Osteoblast (primary cell): ENCODE data around the gene GAB3. TPM values are rescaled to one million over a fixed set of nuclear protein-coding genes. Genes with fewer than 3 reads are reported as not detected.

Experiments used
- DNase-seq: peaks from one replicate; pipeline ENCODE4 v3.0.0; 2011; ENCODE audit warnings: low spot score, mixed read lengths; ENCODE audit not compliant: insufficient read length; ENCODE audit errors: missing footprints
- H2AFZ ChIP-seq: 2 replicates; pipeline ENCODE4 v1.6.0; 2011; ENCODE audit warnings: mild to moderate bottlenecking, low read length
- H3K27ac ChIP-seq: 2 replicates; pipeline ENCODE4 v1.5.1; 2011; ENCODE audit warnings: mild to moderate bottlenecking, low read depth, low read length, moderate library complexity
- H3K27me3 ChIP-seq: 2 replicates; pipeline ENCODE4 v1.6.0; 2012; ENCODE audit warnings: mild to moderate bottlenecking, control low read depth, inconsistent platforms, low read length, moderate library complexity; ENCODE audit not compliant: insufficient read depth
- H3K36me3 ChIP-seq: 2 replicates; pipeline ENCODE4 v1.5.1; 2011; ENCODE audit warnings: mild to moderate bottlenecking, low read length, control low read depth, moderate library complexity; ENCODE audit not compliant: insufficient read depth
- H3K4me1 ChIP-seq: 2 replicates; pipeline ENCODE4 v1.5.1; 2011; ENCODE audit warnings: mild to moderate bottlenecking, low read length, control low read depth, moderate library complexity; ENCODE audit not compliant: insufficient read depth
- H3K4me2 ChIP-seq: 2 replicates; pipeline ENCODE4 v1.6.0; 2011; ENCODE audit warnings: mild to moderate bottlenecking, low read length; ENCODE audit not compliant: insufficient read depth
- H3K4me3 ChIP-seq: fragments of 200-600 bp; sonication (generic); 3 replicates; pipeline ENCODE4 v1.5.1; 2012; ENCODE audit warnings: mild to moderate bottlenecking, low read length, inconsistent platforms; ENCODE audit not compliant: insufficient read depth
- H3K79me2 ChIP-seq: 2 replicates; pipeline ENCODE4 v1.6.0; 2012; ENCODE audit warnings: mild to moderate bottlenecking, low read length, control low read depth, inconsistent platforms; ENCODE audit not compliant: insufficient read depth
- H3K9me3 ChIP-seq: 2 replicates; pipeline ENCODE4 v1.5.1; 2011; ENCODE audit warnings: low read depth, low read length, control low read depth
- H4K20me1 ChIP-seq: 2 replicates; pipeline ENCODE4 v1.6.0; 2012; ENCODE audit warnings: mild to moderate bottlenecking, low read length, control low read depth; ENCODE audit not compliant: insufficient read depth
- CTCF ChIP-seq: IDR thresholded peaks from 2 replicates; pipeline ENCODE4 v1.5.1; 2011; ENCODE audit warnings: mild to moderate bottlenecking, low read depth, low read length, moderate library complexity; ENCODE audit errors: extremely low read depth
- total RNA-seq: library from RNA; depleted of rRNA; stranded (reverse); fragments of >200 nt; gene quantifications from 2 replicates; pipeline ENCODE4 v1.2.3, GENCODE V29; 2012

The GAB3 gene
- total RNA-seq, 1 donor, result 6.9 TPM

DNA sequence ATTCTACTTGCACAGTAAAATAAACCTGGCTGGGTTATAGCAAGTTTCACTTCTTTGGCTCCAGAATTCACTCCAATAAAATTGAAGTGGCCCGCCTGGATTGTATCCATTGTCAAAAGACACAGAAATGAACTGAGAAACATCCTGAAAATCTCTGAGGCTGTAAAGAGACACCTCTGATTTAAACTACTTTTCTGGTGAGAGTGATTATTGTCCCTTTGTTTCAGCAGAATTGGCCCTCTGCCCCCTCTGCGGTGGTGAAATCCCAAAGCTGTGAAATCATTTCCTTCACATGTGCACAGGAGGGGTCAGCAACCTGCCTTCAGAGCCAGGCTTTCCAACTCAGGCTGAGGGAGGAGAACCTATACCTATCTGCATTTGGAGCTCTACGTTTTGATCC lies 23.0 kb downstream of the GAB3 start:
- Histone ChIP-seq H3K27ac (peak overlapping the region; percentile 40), H4K20me1 (no peaks in the 10 kb centered on the region), H3K4me3 (no peak overlapping the region), H2AFZ (no peak overlapping the region), H3K4me2 (peak overlapping the region; percentile 1), H3K4me1 (peaks cover 43% of the 10 kb centered on the region), H3K36me3 (no peaks in the 10 kb centered on the region), H3K79me2 (no peaks in the 10 kb centered on the region), H3K27me3 (no peaks in the 10 kb centered on the region), H3K9me3 (no peaks in the 10 kb centered on the region)
- TF ChIP-seq CTCF, result no peak
- DNase-seq, result no peak

DNA sequence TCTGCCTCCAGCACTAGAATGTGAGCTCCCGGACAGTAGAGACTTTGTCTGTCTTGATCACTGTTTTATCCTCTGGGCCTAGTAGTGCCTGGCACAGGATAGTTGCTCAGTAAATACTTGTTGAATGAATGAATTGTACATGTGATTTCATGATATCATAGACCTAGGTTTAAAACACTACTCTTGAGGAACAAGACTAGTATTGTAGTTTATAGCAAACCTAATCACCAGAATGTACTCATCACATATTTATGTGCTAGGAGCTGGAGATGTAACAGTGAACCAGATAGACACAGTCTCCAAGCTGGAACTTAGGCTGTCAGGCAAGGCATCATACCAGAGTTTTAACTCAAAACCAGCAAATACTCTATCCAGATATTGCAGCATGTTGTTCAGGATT lies 23.5 kb downstream of the GAB3 start:
- TF ChIP-seq CTCF, result no peak
- Histone ChIP-seq H2AFZ (no peak overlapping the region), H3K4me3 (no peak overlapping the region), H4K20me1 (no peaks in the 10 kb centered on the region), H3K4me2 (peak overlapping the region; percentile 1), H3K9me3 (no peaks in the 10 kb centered on the region), H3K27ac (peak overlapping the region; percentile 40), H3K36me3 (no peaks in the 10 kb centered on the region), H3K79me2 (no peaks in the 10 kb centered on the region), H3K4me1 (peaks cover 38% of the 10 kb centered on the region), H3K27me3 (no peaks in the 10 kb centered on the region)
- no peak for DNase-seq

GRCh38 chrX:154724993-154725756 lies 25.7 kb downstream of the GAB3 start:
- H4K20me1 ChIP-seq, result no peaks in the 10 kb centered on the region
- peaks cover 2% of the 10 kb centered on the region for H3K9me3 ChIP-seq
- no peaks in the 10 kb centered on the region for H3K36me3 ChIP-seq
- H3K4me2 ChIP-seq, result no peak overlapping the region
- no peak overlapping the region for H3K27ac ChIP-seq
- H3K79me2 ChIP-seq, result no peaks in the 10 kb centered on the region
- H3K4me3 ChIP-seq, result no peak overlapping the region
- TF ChIP-seq CTCF, result no peak
- DNase-seq, result no peak
- H3K4me1 ChIP-seq, result peaks cover 25% of the 10 kb centered on the region
- H2AFZ ChIP-seq, result no peak overlapping the region
- H3K27me3 ChIP-seq, result no peaks in the 10 kb centered on the region

- Histone ChIP-seq H3K4me3 (no peak overlapping the region), H3K27ac (no peak overlapping the region), H4K20me1 (no peaks in the 10 kb centered on the region), H3K4me1 (peaks cover 21% of the 10 kb centered on the region), H2AFZ (no peak overlapping the region), H3K27me3 (no peaks in the 10 kb centered on the region), H3K36me3 (no peaks in the 10 kb centered on the region), H3K9me3 (peaks cover 2% of the 10 kb centered on the region), H3K79me2 (no peaks in the 10 kb centered on the region), H3K4me2 (no peak overlapping the region)
- no peak for DNase-seq
- no peak for TF ChIP-seq CTCF
Observed at GRCh38 chrX:154721155-154721554, 29.7 kb downstream of the GAB3 start.
